COR-L47 (cell line): ENCODE data around the gene SEC61A1.

Experiments used
- DNase-seq: peaks from one replicate; lab custom pipeline; 2025; lab: John Stamatoyannopoulos, UW

The SEC61A1 gene

GRCh38 chr3:128060473-128061381 is 8.5 kb downstream of the SEC61A1 start:
- no peak for DNase-seq

- no peak for DNase-seq
Measured at GRCh38 chr3:128062033-128062745, 10.0 kb downstream of the SEC61A1 start.

- no peak for DNase-seq
Measured at GRCh38 chr3:128063865-128064264, 11.6 kb downstream of the SEC61A1 start.

DNA sequence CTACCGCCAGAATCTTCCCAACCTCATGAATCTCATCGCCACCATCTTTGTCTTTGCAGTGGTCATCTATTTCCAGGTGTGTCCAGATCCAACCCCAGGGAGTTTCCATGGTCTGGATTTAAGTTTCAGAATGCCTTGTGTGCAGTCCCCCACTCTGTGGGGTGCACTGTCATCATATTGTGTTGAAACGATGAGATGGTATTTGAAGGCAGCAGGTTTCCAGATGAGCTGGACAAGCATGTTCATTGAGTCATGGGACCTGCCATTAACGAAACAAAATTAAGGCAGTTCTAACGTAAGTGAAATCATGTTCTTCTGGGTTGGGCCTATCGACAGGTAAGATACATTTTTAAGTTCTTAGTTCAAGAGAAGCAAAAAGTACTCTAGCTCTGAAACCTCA is 12.7 kb downstream of the SEC61A1 start:
- DNase-seq, result no peak

- no peak for DNase-seq
Measured at GRCh38 chr3:128066114-128066513, 13.9 kb downstream of the SEC61A1 start.

DNA sequence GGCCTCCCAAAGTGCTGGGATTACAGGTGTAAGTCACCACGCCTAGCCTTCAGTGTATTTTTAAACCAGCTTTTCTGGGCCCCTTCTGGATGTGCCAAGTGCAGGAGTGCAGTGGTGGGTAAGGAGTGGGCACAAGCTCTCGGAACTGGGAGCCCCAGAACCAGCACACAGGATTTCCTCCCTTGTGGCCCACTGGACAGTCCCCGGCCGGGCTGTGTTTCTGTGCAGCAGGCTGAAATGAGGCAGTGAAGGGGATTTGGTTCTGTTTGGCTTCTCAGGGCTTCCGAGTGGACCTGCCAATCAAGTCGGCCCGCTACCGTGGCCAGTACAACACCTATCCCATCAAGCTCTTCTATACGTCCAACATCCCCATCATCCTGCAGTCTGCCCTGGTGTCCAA is 14.4 kb downstream of the SEC61A1 start:
- no peak for DNase-seq

DNA sequence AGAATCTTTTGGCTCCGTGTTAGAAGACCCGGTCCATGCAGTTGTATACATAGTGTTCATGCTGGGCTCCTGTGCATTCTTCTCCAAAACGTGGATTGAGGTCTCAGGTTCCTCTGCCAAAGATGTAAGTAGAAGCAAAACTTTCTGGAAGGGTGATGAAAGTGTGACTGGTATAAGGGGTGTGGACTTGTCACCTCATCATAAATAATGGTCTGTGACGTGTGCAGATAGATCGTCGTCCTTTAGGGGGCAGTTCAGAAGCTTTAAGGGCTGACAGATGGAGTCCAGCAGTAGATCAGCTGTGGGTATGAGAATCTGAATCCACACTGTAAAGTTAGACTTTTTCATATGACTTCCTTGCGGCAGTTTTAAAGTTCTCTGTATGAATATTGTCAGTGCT is 15.3 kb downstream of the SEC61A1 start:
- no peak for DNase-seq

GRCh38 chr3:128068156-128068620 is 16.0 kb downstream of the SEC61A1 start:
- peak; percentile 19 for DNase-seq

GRCh38 chr3:128069271-128069670 is 17.0 kb downstream of the SEC61A1 start:
- DNase-seq, result no peak

DNA sequence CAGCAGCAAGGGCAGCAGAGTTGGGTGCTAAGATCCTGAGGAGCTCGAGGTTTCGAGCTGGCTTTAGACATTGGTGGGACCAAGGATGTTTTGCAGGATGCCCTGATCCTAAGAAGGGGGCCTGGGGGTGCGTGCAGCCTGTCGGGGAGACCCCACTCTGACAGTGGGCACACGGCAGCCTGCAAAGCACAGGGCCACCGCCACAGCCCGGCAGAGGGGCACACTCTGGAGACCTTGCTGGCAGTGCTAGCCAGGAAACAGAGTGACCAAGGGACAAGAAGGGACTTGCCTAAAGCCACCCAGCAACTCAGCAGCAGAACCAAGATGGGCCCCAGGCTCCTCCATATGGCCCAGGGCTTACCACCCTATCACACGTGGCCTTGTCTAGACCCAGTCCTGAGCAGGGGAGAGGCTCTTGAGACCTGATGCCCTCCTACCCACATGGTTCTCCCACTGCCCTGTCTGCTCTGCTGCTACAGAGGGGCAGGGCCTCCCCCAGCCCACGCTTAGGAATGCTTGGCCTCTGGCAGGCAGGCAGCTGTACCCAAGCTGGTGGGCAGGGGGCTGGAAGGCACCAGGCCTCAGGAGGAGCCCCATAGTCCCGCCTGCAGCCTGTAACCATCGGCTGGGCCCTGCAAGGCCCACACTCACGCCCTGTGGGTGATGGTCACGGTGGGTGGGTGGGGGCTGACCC is 18.8 kb downstream of the SEC61A1 start:
- DNase-seq, result no peak

- no peak for DNase-seq
Measured at GRCh38 chr3:128071771-128072453, 19.7 kb downstream of the SEC61A1 start.

GRCh38 chr3:128072454-128073184 is 20.4 kb downstream of the SEC61A1 start:
- DNase-seq, result no peak

DNA sequence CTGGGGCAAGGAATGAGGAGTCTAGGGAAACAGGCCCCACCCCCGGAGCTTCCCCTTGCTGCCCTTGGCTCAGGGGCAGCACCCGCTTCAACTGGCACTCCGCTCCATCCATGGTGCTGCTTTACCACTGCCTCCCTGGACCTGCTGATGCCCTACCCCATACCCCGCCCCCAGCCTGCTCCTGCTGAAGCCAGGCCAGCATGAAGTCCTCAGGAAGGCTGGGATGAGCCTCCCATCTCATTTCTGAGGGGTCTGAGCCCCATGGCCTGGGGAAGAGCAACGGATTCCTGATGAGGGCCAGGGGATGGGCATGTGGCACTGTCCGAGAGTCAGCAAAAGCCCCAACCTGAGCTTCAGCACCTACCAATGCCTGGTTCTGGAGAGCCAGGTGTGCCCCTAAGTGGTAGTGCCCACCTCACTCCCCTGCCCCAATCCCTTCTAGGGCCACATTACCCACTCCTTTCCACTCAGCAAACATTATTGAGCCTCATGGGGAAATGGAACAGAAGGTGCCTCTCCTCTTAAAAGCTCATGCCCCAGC is 21.0 kb downstream of the SEC61A1 start:
- DNase-seq, result no peak

- no peak for DNase-seq
Measured at GRCh38 chr3:128073807-128074206, 21.6 kb downstream of the SEC61A1 start.

DNA sequence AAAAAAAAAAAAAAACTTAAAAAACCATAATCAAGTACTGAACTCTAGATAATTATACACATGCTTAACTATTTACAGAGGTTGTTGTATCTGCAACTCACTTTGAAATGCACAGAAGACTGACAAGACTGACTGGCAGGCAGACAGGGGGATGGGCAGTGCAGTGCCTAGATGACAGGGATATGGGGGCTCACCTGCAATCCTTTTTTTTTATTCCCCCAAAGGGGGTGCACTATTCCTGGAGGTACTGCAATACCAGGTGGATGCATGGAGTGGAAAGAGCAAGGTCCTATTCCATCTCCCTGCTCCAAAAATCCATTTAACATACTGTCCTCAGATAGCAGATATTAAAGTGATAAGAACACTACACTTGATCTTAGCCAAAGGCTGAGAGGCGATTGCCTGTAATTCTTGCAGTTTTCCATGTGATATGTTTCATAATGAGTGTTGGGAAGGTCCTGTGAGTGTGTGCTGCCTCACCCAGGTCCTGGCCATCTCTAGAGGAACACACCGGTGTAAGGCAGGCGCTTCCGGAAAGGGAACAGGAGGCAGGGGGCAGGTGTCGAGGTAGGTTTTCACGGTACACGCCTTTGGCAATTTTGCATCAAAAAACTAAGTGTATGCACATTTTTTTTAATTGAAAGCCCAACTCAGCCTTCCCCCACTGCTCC is 22.7 kb downstream of the SEC61A1 start:
- no peak for DNase-seq

DNA sequence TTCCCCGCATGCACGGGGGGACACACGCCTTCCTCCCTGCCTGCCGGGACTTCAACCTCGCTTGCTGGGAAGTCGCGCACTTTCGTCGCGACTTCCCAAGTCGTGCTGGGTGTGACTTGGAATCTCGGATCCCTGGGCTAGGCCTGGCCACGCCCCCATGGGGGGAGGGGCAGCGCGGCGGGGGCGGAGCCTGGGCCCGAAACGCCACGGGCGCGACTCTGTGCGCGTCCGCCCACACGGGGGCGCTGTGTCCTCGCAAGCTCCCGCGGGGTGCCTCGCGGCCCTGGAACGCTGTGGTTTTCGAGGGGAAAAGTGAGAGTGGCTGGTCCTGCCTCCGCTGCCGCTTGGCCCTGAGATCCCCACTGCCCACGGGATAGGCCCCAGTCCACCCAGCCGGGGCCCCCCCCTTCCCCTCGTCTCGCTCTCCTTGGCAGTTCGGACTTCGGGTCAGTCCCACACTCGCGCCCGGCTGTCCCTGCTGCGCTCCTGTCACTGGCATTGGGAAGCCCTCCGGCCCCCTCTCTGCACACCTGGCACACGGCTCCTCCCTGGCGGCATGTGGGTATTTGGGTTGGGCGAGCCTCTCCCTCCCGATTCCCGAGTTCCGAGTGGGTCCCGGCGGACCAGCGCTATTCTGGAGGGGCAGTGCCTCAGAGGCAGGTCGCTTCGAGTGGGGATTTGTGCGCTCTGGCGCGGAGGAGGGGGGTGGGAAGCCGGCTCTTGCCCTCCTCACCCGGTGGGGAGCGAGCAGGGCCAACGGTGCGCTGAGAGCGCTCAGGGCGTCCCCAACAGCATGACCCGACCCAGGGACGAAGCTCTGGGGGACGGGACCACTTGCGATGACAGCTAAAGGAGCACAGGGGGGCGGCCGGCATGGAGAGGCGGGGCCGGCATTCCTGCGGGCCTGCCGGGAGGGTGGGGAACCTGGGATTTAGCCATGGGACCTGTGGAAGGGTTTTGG is 23.6 kb downstream of the SEC61A1 start:
- DNase-seq, result peak; percentile 67

DNA sequence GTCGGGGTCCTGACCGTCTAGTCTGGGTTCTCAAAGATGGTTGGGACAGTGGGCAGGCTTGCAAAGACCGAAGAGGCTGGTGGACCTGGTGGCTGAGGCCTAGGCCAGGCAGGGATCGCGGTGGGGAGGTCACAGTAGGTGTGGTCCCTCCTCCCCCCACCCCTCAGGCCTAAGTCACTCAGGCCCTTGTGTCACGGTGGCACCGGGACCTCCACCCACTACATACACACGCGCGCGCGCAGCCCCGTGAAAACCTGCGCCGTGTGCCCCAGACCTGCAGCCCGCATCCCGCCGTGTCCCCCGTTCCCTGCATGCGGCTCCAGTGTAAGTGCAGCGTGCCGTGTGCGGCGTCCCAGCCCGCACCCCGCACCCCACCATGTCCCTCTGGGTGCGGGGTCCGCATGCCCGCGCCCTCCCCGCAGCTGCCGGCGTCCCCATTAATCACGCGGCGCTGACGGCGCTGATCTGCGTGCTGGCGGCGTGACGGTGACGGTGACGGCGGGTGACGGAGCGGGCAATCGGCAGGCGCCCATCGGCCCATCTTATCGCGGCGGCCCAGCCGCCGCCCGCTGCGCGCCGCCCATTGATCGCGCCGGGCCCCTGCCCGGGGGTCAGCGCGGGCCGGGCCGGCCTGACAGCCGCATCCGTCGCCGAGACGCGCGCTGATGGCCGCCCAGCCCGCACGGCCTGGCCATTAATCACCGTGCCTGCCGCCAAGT is 24.4 kb downstream of the SEC61A1 start:
- peak; percentile 1 for DNase-seq

GRCh38 chr3:128077202-128077624 is 25.0 kb downstream of the SEC61A1 start:
- DNase-seq, result no peak
